Measurements from ENCODE around the gene THEM4.
A peak's percentile ranks its signal among the peaks of the same experiment; 100 is the strongest.
"Not testable (repeated sequence)": the region's sequence is repeated elsewhere in the genome, so short reads cannot be mapped to it uniquely, and the experiment has no call there.

Gene THEM4

DNA sequence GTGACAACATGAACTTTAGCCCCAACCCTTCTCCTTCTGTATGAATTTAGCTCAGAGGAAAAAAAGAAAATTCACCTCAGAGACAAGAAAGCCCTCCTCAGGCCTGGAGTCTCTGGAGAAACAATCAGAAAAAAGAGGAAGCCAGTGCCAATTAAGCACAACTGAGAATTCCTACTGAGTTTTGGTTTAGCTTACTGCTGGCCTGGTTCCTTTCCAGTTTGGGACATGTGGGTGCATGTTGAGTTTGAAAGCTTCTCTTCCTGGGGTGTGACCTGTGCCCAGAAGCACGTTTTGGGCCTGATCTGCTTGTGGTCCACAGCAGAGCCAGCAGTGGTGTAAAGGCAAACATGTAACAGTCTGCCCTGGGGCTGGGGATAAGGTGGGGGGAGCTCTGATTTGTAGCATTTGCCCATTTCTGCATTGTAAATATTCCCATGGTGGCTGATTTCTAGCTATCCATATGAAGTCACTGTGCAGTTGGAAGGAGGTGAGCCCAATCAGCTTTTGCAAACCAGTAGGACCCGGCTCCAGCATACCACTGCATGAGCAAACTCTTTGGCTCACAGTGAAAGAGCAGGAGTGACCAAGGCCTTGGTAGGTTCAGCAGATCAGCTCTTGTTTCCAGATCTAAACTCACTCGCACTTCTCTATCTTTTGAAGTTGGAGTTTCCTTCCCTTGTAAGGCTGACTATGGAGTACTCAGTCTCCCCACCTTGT is 51.1 kb downstream of the THEM4 start:
- DNase-seq (ENCODE audit: low read depth) = no peak

DNA sequence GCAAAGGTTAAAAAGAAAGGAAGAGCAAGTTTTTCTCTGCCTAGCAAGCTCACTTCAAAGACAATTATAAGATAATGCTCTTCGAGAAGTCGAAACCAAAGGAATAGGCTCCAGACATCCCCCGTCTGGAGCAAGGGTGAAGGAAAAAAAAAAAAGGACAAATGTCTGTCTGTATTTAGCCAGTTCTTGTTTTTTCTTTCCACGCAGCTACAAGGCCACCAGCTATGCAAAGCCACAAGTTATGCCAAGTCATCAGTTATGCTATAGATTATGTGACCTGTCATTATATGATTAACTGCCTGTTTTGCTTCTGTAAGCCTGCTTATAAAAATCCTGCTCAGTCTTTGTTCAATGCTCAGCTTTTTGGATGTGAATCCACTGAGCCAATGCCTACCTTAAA is 53.4 kb downstream of the THEM4 start:
- no peak for DNase-seq (ENCODE audit: low read depth)

DNA sequence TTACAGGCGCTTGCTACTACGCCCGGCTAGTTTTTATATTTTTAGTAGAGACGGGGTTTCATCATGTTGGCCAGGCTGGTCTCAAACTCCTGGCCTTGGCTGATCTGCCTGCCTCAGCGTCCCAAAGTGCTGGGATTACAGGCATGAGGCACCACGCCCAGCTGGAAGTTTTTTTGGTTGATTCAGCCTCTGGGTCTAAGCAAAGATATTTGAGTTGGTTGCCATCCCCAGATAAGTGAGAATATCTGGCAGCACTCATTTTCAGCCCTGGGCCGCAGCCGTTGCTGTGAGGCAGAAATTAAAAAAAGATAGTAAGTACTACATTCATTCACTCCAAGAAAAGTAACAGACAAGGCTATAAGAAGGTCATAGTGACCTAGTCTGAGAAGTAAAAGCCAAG is 53.8 kb downstream of the THEM4 start:
- not testable (repeated sequence) for DNase-seq (ENCODE audit: low read depth)

DNA sequence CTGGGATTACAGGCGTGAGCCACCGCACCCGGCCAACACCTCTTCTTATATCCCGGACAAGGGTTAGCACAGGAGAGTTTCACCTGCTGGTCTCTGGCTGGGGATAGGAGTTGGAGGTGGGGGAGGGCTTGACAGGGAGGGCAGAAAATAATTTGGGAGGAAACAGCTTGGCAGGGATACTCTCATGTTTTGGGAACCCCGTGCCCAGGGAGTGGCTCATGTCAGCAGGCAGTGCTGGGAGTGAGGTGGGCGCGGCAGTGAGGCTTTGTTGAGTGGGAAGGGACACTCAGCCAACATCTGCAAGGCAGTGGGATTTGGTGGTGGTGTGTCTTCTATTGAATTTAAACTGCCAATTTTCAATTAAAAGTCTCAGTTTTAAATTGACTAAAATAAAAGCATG is 54.7 kb downstream of the THEM4 start:
- no peak for DNase-seq (ENCODE audit: low read depth)

DNA sequence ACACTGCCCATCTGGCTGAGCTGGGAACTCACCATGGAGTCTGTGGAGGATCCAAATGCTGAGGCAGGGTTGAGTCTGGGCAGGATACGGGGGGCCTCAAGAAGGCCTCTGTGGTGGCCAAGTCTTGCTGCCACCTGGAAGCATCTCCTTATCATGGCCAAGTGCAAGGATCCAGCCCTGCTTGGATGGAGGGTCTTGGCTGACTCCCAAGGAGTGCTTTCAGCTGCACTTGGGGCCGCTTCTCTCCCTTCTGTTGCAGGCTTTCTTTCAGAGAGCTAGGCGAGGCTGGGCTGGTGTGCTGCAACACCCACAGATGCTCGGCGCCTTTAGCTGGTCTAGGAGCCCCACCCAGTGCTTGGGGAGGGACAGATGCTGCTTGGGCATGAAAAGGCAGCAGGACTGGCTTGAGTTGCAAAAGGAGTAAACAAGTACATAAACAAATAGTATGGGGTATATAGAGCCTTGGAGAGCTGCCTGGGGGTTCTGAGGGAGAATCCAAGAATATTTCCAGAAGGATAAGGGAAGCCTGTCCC is 55.8 kb downstream of the THEM4 start, which contains the start of gene THEM5:
TSS of gene THEM5 (minus strand) at position 302 of the 533 bp plus-strand sequence. CDS start at position 155, 147 bp downstream.
- no peak for DNase-seq (ENCODE audit: low read depth)

DNA sequence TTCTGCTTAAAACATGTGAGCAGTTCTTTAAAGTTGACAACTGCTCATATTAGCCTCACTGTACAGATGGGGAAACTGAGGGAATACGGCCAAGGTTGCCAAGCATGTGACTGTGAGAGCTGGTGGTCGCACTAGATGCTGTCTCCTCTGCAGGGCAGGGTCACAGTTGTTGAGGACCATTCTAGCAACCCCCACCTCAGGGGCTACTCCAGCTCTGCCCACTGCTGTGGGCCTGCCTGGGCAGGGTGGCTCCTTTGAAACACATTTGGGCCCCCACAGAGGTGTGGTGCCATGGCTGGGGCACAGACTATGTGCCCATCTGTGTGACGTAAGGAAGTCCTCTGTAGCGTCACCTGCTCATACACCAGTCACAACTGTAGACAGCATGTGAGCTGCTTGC is 56.6 kb downstream of the THEM4 start:
- DNase-seq (ENCODE audit: low read depth) = no peak

DNA sequence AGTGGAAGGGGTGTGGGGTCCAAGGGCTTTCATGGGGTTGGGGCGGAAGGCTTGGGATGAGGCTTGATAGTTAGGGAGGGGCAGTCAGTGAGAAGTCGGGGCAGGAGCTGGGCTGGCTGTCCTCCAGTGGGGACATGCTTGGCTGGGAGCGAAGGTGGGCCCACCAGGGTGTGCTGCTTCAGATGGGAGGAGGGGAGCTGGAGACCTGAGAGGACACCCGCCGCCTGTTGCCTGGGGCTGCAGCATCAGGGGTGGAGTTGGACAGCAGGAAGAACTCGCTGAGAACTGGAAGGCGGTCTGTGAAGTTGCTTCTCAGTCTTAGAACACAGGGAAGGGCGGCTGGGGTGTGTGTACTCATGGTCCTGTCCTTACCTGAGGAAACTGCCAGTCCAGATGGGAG is 57.4 kb downstream of the THEM4 start:
- DNase-seq (ENCODE audit: low read depth) = no peak

DNA sequence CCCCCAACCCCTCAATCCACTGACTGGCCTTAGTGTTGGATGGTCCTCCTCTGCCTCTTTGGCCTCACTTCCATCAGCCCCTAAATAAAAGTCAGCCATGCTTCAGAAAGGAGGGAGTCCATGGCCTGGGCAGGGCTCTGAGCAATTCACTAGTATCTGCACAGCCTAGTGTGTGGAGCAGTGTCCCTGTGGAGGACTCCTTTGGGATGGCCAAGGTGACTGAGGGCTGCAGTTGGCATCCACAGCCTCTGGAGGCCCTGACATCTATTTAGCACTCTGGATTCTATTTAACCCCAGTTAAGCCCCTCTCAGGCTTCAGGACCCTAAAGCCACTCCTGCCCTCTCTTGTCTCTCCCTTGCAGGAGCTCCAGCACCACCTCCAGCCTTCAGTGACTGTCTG is 59.4 kb downstream of the THEM4 start:
- no peak for DNase-seq (ENCODE audit: low read depth)

DNA sequence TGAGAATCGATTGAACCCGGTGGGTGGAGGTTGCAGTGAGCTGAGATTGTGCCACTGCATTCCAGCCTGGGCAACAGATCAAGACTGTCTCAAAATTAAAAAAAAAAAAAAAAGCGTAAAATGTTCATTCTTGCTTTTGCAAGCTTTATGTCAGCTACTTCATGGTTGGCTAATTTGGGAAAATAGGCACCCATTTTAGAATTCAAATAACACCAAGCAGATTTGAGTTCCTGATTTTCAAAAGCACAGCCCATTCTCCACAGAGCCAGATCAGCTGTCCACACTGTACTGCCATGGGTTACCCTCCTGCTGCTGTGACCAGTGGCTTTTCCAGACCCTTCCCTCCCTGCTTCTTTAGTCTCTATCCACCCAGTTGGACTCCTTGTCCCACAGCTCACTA is 60.2 kb downstream of the THEM4 start:
- no peak for DNase-seq (ENCODE audit: low read depth)

DNA sequence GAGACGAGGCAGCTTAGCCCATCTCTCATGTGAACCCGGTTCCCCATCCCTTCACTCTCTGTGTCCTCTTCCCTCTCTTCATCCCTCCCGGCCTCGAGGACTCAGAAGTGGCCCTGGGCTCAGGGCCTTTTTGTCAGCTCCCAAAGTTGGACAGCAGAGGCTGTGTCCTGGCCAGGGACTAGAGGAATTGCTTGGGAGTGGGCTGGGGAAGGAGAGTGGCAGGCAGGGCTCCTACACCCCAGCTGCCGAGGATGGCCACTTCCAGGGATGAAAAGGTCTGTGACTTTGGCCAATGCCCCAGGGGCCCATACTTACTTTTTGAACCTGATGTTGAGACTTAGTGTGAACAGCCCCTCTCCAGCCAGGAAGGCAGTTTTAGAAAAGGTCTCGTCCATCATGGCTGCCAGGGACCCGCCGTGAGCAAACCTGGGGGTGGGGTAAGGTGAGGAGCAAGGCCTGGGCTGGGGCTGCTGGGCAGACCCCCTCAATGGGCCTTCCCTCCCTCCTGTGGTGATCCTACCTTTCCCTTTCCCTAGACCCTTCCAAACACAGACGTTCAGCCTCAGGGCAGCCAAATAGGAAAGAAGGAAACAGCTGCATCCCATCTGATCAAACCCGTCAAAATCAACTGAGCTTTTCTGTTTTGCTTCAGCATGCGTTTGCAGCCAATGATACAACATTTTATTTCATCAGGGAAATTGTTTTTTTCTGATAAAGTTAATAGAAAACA is 61.3 kb downstream of the THEM4 start:
- no peak for DNase-seq (ENCODE audit: low read depth)

DNA sequence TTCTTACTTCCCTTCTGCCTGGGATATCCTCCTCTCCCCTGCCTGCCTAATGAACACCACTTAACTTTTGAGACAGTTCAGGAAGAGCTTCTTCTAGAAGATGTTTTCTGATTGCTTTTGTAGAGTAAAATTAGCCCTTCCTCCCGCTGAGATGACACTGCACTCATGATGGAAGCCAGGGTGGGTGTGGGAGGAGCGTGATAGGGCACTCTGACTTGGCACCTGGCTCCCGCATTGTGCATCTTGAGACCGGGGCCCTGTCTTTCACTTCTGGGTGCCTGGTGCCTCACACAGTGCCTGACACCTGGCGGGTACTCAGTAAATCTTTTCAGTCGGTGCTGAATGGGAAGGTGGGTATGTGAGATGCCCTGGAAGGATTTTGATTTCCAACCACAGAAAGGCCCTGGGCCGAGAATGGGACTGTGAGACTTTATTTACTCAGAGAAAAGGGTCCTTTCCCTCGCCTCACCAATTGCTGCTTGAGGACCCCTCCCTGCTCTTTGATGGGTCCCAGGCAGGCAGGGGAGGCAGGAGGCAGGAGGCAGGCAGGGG is 62.5 kb downstream of the THEM4 start:
- no peak for DNase-seq (ENCODE audit: low read depth)

DNA sequence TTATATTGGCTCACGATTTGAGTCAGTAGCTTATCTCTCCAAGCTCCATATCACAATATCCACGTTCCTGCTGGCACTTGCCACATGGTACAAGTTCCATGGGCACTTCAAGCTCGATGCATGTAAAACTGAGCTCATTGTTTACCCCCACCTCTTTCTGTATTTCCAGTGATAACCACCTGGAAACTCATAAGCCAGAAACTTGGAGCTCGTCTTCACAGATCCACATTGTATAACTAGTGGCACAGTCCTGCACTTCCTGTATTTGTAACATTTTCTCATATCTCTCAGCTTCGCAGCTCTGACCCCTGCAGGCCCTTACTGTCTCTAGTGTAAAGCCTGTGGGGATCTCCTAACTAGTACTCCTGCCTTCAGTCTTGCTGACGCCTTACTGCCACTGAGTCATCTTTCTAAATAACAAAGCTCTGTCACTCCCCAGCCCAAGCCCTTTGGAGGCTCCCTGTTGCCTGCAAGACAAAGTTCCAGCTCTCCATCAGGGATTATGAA is 63.2 kb downstream of the THEM4 start:
- no peak for DNase-seq (ENCODE audit: low read depth)

DNA sequence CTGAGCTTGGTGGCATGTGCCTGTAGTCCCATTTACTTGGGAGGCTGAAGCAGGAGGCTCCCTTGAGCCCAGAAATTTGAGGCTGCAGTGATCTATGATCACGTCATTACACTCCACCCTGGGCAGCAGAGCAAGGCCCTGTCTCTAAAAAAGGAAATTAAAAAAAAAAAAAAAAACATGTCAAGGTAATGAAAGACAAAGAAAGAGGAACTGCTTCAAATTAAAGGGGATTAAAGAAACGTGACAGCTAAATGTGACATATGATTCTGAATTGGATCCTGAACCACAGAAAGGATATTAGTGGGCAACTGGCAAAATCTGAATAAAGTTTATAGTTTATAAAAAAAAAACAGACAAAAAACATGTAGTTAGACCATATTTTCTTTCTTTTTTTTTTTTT is 65.9 kb downstream of the THEM4 start:
- no peak for DNase-seq (ENCODE audit: low read depth)

DNA sequence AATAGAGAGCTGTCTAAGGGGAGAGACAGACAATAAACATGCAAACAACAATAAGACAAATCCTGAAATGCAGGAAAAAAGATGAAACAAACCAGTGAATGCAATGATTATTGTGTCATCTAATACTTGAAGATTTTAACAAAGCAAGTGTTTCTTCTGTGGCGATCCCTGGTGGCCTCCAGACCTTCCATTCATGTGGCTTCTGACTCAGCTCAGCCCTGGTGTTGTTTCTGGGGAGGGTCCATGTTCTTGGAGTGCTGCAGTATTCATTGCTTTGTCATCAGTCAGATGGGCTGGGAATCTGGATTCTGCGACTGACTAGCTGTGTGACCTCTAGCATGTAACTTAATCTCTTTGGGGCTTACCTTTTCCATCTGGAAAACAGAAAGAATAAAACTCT is 68.2 kb downstream of the THEM4 start:
- no peak for DNase-seq (ENCODE audit: low read depth)

DNA sequence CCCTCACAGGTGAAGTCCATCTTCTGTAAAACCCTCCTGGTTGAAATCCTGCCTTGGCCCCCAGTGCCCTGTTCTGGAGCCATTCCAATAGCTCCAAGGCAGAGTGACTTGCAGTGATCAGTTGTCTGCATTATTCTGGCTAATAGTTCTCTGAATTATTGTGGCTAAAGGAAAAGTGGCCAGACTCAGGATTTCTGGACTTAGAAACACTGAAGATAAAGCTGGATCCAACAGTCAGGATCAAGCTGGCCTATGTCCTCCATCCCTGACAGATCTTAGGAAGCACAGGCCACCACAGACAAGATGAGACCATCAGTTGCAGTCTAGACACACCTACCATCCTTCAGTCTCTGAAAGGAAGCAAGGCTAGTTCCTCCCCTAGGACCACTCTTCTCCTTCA is 68.9 kb downstream of the THEM4 start:
- DNase-seq (ENCODE audit: low read depth) = no peak

DNA sequence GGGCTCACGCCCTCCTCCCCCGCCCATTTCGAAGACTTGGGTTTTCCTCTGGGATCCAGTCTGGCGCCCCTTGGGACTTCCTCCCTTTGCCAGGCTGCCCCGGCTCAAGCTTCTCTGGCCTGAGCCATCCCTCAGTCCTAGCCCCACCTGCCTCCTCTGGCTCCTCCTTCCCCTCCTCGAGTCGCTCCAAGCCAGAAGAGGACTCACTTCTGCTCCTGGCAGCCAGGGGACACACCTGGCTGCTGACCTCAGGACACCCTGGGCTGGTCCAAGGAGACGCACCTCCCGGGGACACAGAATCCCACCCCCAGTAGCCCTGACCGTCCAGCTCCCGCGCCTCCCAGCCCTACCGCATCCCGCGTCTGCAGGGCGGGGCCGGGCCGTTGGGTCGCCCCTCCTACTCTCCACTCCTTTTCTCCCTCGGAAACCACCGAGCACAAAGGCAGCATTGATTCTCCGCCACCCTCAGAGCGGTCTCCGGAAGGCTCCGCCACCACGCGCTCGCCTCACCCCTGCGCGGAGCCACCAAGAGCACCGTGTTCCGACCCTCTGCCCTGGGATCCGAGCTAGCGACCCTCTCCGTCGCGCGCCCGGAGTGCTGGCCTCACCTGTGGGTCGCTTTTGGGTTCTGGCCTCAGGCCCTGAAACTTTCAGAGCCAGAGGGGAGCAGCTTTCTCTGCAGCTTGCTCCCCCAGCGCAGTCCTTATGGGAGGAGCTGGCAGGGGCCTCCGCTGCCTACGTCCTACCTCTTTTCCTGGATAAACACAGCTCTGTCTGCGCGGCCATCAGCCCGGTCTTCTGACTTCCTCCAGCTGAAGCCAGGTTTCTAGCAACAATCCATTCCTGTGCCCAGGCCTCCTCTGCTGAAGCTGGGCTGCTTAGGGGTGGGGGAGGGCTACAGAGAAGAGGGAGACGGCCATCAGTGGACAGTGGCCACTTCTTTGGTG is 69.6 kb downstream of the THEM4 start, which contains the start of gene C2CD4D:
TSS of gene C2CD4D (minus strand) at position 364 of the 947 bp plus-strand sequence. CDS start 831 bp downstream, outside the sequence.
- DNase-seq (ENCODE audit: low read depth) = peak; percentile 45

DNA sequence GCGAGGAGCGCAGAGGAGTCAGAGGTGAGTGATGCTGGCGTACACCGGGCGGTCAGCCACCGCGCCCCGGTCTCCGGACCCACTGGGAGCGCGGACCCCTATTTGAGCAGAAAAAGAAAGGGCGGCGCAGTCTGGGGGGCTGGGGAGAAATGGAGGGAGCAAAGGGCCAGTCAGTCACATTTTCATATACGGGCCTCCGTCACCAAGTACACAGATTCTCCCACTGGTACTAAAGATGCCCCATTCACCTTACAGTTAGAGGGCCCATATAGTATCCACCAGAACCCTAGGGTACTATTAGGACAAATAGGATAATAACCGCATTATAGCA is 70.3 kb downstream of the THEM4 start:
- no peak for DNase-seq (ENCODE audit: low read depth)

DNA sequence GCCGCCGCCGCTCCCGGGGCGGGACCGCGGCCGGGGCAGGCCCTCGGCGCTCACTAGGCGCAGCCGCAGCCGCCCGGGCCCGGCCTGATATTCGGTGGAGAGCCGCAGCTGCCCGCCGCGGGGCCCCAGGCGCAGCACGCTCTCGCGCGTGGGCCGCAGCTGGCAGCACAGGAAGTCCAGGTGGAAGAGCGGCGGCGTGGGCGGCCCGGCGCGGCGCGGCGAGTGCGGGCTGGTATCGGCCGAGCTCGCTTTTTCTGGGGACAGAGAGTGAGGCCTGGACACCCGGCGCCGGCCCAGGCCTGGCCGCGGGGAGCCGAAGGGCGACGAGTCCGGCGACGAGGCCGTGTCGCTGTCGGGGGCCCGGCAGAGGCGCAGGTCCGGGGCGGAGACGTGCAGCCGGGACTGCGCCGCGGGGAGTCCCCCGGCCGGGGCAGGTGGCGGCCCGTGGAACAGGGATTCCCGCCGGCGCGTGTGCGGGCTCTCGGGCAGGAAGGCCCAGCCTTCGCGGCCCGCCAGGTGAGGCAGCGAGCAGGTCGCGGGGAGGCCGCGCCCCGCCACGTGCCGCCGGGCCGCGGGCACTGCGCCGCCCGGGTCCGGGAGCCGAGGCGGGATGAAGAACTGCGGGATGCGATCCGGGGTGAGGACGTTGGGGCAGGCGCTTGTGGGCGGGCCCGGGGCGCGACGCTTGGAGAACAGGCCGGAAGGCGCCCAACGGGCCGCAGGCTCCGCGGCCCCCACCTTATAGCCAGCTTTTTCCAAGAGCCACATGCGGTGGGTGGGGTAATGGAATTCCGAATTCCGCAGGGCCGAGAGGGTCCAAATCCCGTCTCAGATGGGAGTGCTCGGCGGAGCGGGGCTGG is 70.9 kb downstream of the THEM4 start:
- DNase-seq (ENCODE audit: low read depth) = no peak

DNA sequence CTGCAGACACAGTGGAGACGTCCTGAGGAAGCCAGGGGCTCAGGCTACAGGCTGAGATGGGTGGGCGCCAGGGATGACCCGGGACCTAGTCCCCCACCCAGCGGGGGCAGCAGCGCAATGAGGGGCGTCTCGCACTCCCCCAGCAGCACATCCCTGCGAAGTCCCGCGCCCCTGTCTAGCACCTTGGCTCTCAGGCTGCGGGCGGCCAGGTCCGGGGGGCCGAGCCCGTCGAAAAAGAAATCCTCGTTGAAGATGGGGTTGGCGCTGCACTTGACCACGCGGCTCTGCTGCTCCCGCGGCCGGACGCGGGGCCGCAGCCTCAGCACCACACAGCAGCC is 71.5 kb downstream of the THEM4 start:
- no peak for DNase-seq (ENCODE audit: low read depth)

DNA sequence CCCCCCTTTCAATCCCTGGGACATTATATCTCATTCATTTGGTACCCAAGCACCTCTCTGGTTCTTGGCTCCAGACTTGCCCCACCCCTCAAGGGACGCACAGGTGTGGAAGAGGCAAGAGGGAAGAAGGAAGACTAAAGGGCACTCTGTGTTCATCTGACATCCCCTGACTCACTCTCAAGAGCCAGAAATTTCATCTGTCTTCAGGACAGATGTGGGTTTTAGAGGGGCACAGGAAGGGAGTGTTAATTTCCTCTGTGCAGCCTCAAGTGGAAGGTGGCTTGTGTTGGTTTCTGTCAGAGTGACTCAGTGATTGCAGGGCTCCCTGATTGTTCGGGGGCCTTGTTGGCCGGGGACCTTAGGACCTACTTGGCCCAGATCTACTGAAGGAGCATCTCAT is 72.1 kb downstream of the THEM4 start:
- no peak for DNase-seq (ENCODE audit: low read depth)

DNA sequence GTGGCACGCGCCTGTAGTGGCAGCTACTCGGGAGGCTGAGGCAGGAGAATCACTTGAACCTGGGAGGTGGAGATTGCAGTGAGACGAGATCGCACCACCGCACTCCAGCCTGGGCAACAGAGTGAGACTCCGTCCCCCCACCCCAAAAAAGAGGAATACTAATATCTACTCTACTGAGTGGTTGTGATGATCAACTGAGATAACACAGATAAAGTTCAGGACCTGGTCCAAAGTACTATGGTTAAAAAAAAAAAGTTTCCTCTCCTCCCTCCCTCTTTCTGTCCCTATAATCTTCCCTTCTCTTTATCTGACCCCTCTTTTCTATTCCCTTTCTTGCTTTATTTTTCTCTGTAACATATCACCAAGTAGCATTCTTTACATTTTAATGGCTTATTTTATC is 73.7 kb downstream of the THEM4 start:
- DNase-seq (ENCODE audit: low read depth) = no peak

Data from stimulated activated CD8-positive, alpha-beta memory T cell treated with anti-CD3 and anti-CD28 coated beads, Interleukin-12 subunit alpha, Interleukin-12 subunit beta, amount 100 ng/mL, for 1 hour (primary cell).